Activated naive CD4-positive, alpha-beta T cell treated with anti-CD3 and anti-CD28 coated beads for 36 hours (primary cell): Measurements from ENCODE around the gene ITGA2. TPM values are rescaled to one million over a fixed set of nuclear protein-coding genes. Genes with fewer than 3 reads are reported as not detected.

Source experiments
- CTCF ChIA-PET: fragments of 350-600 bp; sonication (Branson Sonifier 250); formaldehyde crosslinking; loops from one replicate; lab custom pipeline; 2021; ENCODE audit warnings: antibody characterized with exemption; lab: Charles Lee
- DNase-seq: peaks from one replicate; pipeline ENCODE4 v3.0.0-alpha.2; 2020
- H3K27ac Mint-ChIP-seq: one replicate; pipeline ENCODE4 v1.8.0; 2021; ENCODE audit warnings: mild to moderate bottlenecking, mixed read lengths
- H3K27me3 Mint-ChIP-seq: one replicate; pipeline ENCODE4 v1.8.0; 2021; ENCODE audit warnings: low read depth, mixed read lengths
- H3K36me3 Mint-ChIP-seq: one replicate; pipeline ENCODE4 v1.8.0; 2021; ENCODE audit warnings: low read depth, mixed read lengths
- H3K4me1 Mint-ChIP-seq: one replicate; pipeline ENCODE4 v1.8.0; 2021; ENCODE audit warnings: low read depth, mixed read lengths
- H3K4me3 Mint-ChIP-seq: one replicate; pipeline ENCODE4 v1.8.0; 2021; ENCODE audit warnings: mild to moderate bottlenecking, moderate library complexity, mixed read lengths
- H3K9me3 Mint-ChIP-seq: one replicate; pipeline ENCODE4 v1.8.0; 2021; ENCODE audit warnings: mixed read lengths
- intact Hi-C: fragments of 100-400 bp; cut with micrococcal nuclease; formaldehyde crosslinking; loops from one replicate; pipeline ENCODE4 v1.15.1; 2023
- total RNA-seq, 2 experiments: library from RNA; stranded (reverse); gene quantifications; one replicate each; pipeline ENCODE4 v1.2.3, GENCODE V29; 2021

Gene ITGA2
- total RNA-seq, 2 experiments from 2014 or later: 2.0 to 2.1 TPM

GRCh38 chr5:53024535-53024934 is 35.4 kb downstream of the ITGA2 start:
- no peaks in the 10 kb centered on the region for H3K9me3 Mint-ChIP-seq
- H3K27ac Mint-ChIP-seq: no peak overlapping the region
- intact Hi-C loops: loop anchor here (1.0 kb wide), 2 partner anchors 8 to 16 kb away; no protein-coding TSS in a partner anchor
- no peaks in the 10 kb centered on the region for H3K27me3 Mint-ChIP-seq
- no peak for DNase-seq
- H3K4me1 Mint-ChIP-seq: peaks cover 10% of the 10 kb centered on the region
- no peak overlapping the region for H3K4me3 Mint-ChIP-seq
- CTCF ChIA-PET: interaction anchor here (1.4 to 1.6 kb wide), 2 partner anchors 11 to 76 kb away, joined by 3 to 8 read pairs; no protein-coding TSS in a partner anchor
- H3K36me3 Mint-ChIP-seq: no peaks in the 10 kb centered on the region

- H3K4me1 Mint-ChIP-seq: peaks cover 20% of the 10 kb centered on the region
- CTCF ChIA-PET: no interaction called here
- no peaks in the 10 kb centered on the region for H3K27me3 Mint-ChIP-seq
- H3K9me3 Mint-ChIP-seq: no peaks in the 10 kb centered on the region
- no peak overlapping the region for H3K27ac Mint-ChIP-seq
- no peaks in the 10 kb centered on the region for H3K36me3 Mint-ChIP-seq
- no peak overlapping the region for H3K4me3 Mint-ChIP-seq
- intact Hi-C loops: no loop called here
- DNase-seq: no peak
These were observed 36.3 kb downstream of the ITGA2 start for GRCh38 chr5:53025487-53025886.

GRCh38 chr5:53027913-53028312 is 38.8 kb downstream of the ITGA2 start:
- Mint-ChIP-seq H3K27me3 (no peaks in the 10 kb centered on the region), H3K4me3 (no peak overlapping the region)

GRCh38 chr5:53029608-53030007 is 40.5 kb downstream of the ITGA2 start:
- Mint-ChIP-seq H3K27me3 (no peaks in the 10 kb centered on the region), H3K4me3 (no peak overlapping the region), H3K4me1 (peaks cover 49% of the 10 kb centered on the region), H3K27ac (peak overlapping the region; percentile 9), H3K36me3 (no peaks in the 10 kb centered on the region), H3K9me3 (no peaks in the 10 kb centered on the region)
- intact Hi-C loops: no loop called here
- CTCF ChIA-PET: interaction anchor here (0.6 to 2.0 kb wide), 4 partner anchors 11 to 63 kb away, joined by 3 to 6 read pairs (median 3); no protein-coding TSS in a partner anchor
- DNase-seq: peak; percentile 29

More at GRCh38 chr5:53027913-53028312, 38.8 kb downstream of the ITGA2 start:
- H3K9me3 Mint-ChIP-seq: no peaks in the 10 kb centered on the region
- DNase-seq: no peak
- H3K27ac Mint-ChIP-seq: peak overlapping the region; percentile 2
- CTCF ChIA-PET: interaction anchor here (1.0 to 2.0 kb wide), 3 partner anchors 17 to 79 kb away, joined by 3 to 6 read pairs (median 4); no protein-coding TSS in a partner anchor
- H3K4me1 Mint-ChIP-seq: peaks cover 42% of the 10 kb centered on the region
- H3K36me3 Mint-ChIP-seq: no peaks in the 10 kb centered on the region
- intact Hi-C loops: no loop called here

GRCh38 chr5:53030893-53031292 is 41.7 kb downstream of the ITGA2 start:
- H3K4me3 Mint-ChIP-seq: no peak overlapping the region
- no peaks in the 10 kb centered on the region for H3K9me3 Mint-ChIP-seq
- no peaks in the 10 kb centered on the region for H3K27me3 Mint-ChIP-seq
- H3K36me3 Mint-ChIP-seq: no peaks in the 10 kb centered on the region
- peaks cover 46% of the 10 kb centered on the region for H3K4me1 Mint-ChIP-seq
- DNase-seq: no peak
- CTCF ChIA-PET: interaction anchor here (0.7 to 2.0 kb wide), 3 partner anchors 10 to 82 kb away, joined by 4 to 6 read pairs (median 6); no protein-coding TSS in a partner anchor
- intact Hi-C loops: loop anchor here (1.0 kb wide), 9 partner anchors 10 to 232 kb away; partner anchors contain the start of gene MOCS2
- peak overlapping the region; percentile 88 for H3K27ac Mint-ChIP-seq

GRCh38 chr5:53031695-53032096 is 42.5 kb downstream of the ITGA2 start:
- DNase-seq: peak; percentile 69
- Mint-ChIP-seq H3K4me1 (peaks cover 46% of the 10 kb centered on the region), H3K9me3 (no peaks in the 10 kb centered on the region), H3K36me3 (no peaks in the 10 kb centered on the region), H3K27ac (peak overlapping the region; percentile 88), H3K4me3 (no peak overlapping the region), H3K27me3 (no peaks in the 10 kb centered on the region)
- intact Hi-C loops: loop anchor here (1.0 kb wide), 10 partner anchors 7 to 232 kb away; partner anchors contain the start of gene MOCS2
- CTCF ChIA-PET: interaction anchor here (0.7 to 2.8 kb wide), 11 partner anchors 10 to 331 kb away, joined by 3 to 8 read pairs (median 4); partner anchors contain the start of gene ITGA2

GRCh38 chr5:53032188-53032587 is 43.0 kb downstream of the ITGA2 start:
- peaks cover 46% of the 10 kb centered on the region for H3K4me1 Mint-ChIP-seq
- H3K27me3 Mint-ChIP-seq: no peaks in the 10 kb centered on the region
- no peaks in the 10 kb centered on the region for H3K36me3 Mint-ChIP-seq
- DNase-seq: no peak
- H3K4me3 Mint-ChIP-seq: no peak overlapping the region
- intact Hi-C loops: loop anchor here (1.0 kb wide), 1 partner anchor 8 kb away; no protein-coding TSS in a partner anchor
- peak overlapping the region; percentile 88 for H3K27ac Mint-ChIP-seq
- no peaks in the 10 kb centered on the region for H3K9me3 Mint-ChIP-seq
- CTCF ChIA-PET: interaction anchor here (0.7 to 2.8 kb wide), 13 partner anchors 9 to 331 kb away, joined by 3 to 8 read pairs (median 4); partner anchors contain the start of gene ITGA2

- Mint-ChIP-seq H3K4me3 (no peak overlapping the region), H3K36me3 (no peaks in the 10 kb centered on the region), H3K27me3 (no peaks in the 10 kb centered on the region), H3K27ac (no peak overlapping the region), H3K9me3 (no peaks in the 10 kb centered on the region), H3K4me1 (peaks cover 40% of the 10 kb centered on the region)
- intact Hi-C loops: no loop called here
- CTCF ChIA-PET: interaction anchor here (1.1 to 2.8 kb wide), 6 partner anchors 26 to 86 kb away, joined by 3 to 24 read pairs (median 6); no protein-coding TSS in a partner anchor
- DNase-seq: no peak
These were observed 45.7 kb downstream of the ITGA2 start for GRCh38 chr5:53034832-53035231.

GRCh38 chr5:53035868-53036381 is 46.8 kb downstream of the ITGA2 start:
- H3K36me3 Mint-ChIP-seq: no peaks in the 10 kb centered on the region
- H3K27ac Mint-ChIP-seq: no peak overlapping the region
- no peaks in the 10 kb centered on the region for H3K9me3 Mint-ChIP-seq
- H3K4me1 Mint-ChIP-seq: peaks cover 39% of the 10 kb centered on the region
- no peak for DNase-seq
- intact Hi-C loops: no loop called here
- H3K27me3 Mint-ChIP-seq: no peaks in the 10 kb centered on the region
- CTCF ChIA-PET: interaction anchor here (0.8 to 2.8 kb wide), 9 partner anchors 12 to 236 kb away, joined by 3 to 24 read pairs (median 3); no protein-coding TSS in a partner anchor
- H3K4me3 Mint-ChIP-seq: no peak overlapping the region

- no peaks in the 10 kb centered on the region for H3K9me3 Mint-ChIP-seq
- H3K36me3 Mint-ChIP-seq: no peaks in the 10 kb centered on the region
- no peaks in the 10 kb centered on the region for H3K27me3 Mint-ChIP-seq
- H3K4me3 Mint-ChIP-seq: no peak overlapping the region
- H3K27ac Mint-ChIP-seq: no peak overlapping the region
- DNase-seq: no peak
- intact Hi-C loops: no loop called here
- peaks cover 35% of the 10 kb centered on the region for H3K4me1 Mint-ChIP-seq
- CTCF ChIA-PET: interaction anchor here (0.6 to 2.8 kb wide), 3 partner anchors 51 to 1488 kb away, joined by 3 to 24 read pairs (median 11); no protein-coding TSS in a partner anchor
These were observed 48.1 kb downstream of the ITGA2 start for GRCh38 chr5:53037141-53037859.

- CTCF ChIA-PET: interaction anchor here (1.2 to 1.4 kb wide), 2 partner anchors 10 to 44 kb away, joined by 3 read pairs; no protein-coding TSS in a partner anchor
- peaks cover 28% of the 10 kb centered on the region for H3K4me1 Mint-ChIP-seq
- no peak for DNase-seq
- intact Hi-C loops: no loop called here
- no peaks in the 10 kb centered on the region for H3K36me3 Mint-ChIP-seq
- H3K27ac Mint-ChIP-seq: no peak overlapping the region
- H3K4me3 Mint-ChIP-seq: no peak overlapping the region
- no peaks in the 10 kb centered on the region for H3K9me3 Mint-ChIP-seq
- H3K27me3 Mint-ChIP-seq: peaks cover 6% of the 10 kb centered on the region
These were observed 49.2 kb downstream of the ITGA2 start for GRCh38 chr5:53038196-53038847.
